GM12872 (cell line): ENCODE data around the gene TMEM258.

Source experiments
- CTCF ChIP-seq: IDR thresholded peaks from 3 replicates; pipeline ENCODE4 v1.5.1; 2011; ENCODE audit warnings: low read depth, mild to moderate bottlenecking, low read length, moderate library complexity; ENCODE audit not compliant: insufficient read depth

Gene TMEM258

DNA sequence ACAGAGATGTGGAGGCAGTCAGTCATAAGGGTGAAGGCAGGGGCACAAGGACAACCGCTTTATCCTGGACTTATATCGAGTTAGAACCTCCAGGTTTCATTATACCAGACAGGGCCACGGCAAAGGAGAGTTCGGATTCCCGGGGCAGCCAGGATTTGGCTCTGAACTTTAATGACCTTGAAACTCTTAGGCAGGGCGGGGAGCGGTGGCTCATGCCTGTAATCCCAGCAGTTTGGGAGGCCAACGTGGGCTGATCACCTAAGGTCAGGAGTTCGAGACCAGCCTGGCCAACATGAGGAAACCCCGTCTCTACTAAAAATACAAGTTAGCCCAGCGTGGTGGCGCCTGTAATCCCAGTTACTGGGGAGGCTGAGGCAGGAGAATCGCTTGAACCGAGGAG is 41.0 kb downstream of the TMEM258 start:
- no peak for TF ChIP-seq CTCF

- no peak for TF ChIP-seq CTCF
These were observed 41.6 kb downstream of the TMEM258 start for GRCh38 chr11:61750631-61751273.

DNA sequence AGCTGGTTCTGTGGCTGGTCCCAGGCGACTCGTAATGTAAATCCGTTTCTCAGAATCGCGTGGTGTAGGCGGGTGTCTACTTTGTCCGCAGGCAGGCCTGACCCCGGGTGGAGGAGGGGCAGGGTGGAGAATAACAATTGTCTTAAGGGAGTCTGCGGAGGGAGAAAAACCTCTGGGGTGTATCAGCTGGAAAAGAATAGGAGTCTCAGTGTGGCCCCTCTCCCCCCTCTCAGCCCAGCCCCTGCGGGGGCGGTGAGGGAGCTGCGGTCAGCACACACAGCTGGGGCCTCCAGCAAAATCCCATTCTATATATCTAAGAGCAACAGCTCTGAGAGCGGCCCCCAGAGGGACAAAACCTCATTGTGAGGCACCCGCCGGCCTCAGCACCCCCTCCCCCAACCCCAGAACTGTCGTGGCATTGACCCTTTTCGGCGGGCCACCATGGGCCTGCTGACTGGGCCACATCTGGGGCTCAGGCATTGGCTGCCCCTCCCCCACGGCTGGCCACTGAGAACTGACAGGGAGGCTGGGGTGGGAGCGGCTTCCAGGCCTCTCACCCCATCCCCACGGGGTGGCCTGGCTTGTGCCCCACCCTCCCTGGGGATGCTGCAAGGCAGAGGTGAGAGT is 42.7 kb downstream of the TMEM258 start:
- TF ChIP-seq CTCF, result no peak

DNA sequence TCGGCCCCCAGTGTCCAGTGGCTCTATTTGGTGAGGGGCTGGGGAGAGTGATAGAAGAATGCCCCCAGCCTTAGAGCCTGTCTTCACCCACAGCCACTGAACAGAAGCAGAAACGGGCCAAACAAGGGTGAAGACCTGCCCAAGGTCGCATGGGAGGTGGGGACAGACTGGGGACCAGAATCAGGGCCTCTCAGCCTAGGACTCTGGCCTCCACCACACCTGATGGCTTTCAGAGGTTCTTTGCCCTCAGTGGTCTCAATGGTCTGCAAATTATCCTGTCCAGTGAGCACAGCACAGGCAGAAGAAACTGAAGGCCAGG is 44.5 kb downstream of the TMEM258 start:
- no peak for TF ChIP-seq CTCF

DNA sequence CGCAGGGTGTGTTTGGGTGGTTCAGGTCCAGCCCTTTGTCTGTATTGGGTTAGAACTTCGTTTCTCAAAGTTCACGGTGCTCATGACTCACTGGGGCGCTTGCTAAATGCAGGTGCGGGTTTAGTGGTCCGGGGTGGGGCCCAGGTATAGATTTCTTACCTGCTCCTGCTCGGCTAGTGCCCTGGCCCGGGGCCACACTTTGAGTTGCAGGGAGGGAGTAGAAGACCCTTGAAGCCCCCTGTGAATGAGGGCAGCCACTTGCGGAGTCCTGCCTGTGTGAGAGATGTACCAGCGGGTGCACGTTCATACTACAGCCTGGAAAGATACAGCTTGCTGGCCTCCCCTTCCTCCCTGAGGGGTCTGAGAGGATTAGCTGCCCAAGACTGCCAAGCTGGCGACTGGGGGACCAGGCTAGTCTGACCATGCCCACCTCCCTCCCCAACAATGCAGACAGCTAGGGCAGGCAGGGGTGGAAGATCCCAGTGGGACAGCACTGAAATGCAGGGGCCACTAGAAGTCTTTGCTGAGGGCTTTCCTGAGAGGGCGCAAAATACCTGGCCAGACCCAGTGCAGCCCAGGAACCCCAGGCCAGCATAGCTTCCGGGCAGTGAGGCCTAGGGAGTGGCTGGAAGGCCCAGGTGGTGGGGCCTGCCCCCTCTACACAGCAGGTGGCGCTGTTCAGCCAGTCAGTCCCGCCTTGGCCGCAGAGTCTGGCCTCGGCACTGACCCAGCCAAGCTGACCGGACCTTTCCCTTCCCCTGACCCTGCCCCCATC is 45.0 kb downstream of the TMEM258 start:
- peak; percentile 98 for TF ChIP-seq CTCF

- no peak for TF ChIP-seq CTCF
These were observed 45.8 kb downstream of the TMEM258 start for GRCh38 chr11:61746442-61747191.
